K562 (cell line): ENCODE data around the gene ACTR3C. TPM values are rescaled to one million over a fixed set of nuclear protein-coding genes. Genes with fewer than 3 reads are reported as not detected.

Experiments used
- CHAMP1 ChIP-seq: fragments of 450-650 bp; IDR thresholded peaks from 2 replicates; pipeline ENCODE4 v1.6.1; 2016; ENCODE audit warnings: mild to moderate bottlenecking
- CHD4 ChIP-seq: fragments of 200-600 bp; sonication (generic); IDR thresholded peaks from 3 replicates; pipeline ENCODE4 v1.6.1; 2012; ENCODE audit warnings: low read depth, mild to moderate bottlenecking, mixed read lengths, low read length, inconsistent platforms; ENCODE audit not compliant: insufficient read depth, insufficient replicate concordance, poor library complexity, severe bottlenecking
- CREBBP ChIP-seq: IDR thresholded peaks from one replicate; pipeline ENCODE4 v1.6.1; 2012; ENCODE audit warnings: low read depth, mild to moderate bottlenecking, control low read depth, inconsistent platforms, low read length
- ERF ChIP-seq: fragments of 450-650 bp; formaldehyde crosslinking; IDR thresholded peaks from 2 replicates; pipeline ENCODE4 v1.4.0; 2020; ENCODE audit warnings: mild to moderate bottlenecking, mixed read lengths
- FOXK2 ChIP-seq, 2 experiments: fragments of 450-650 bp; IDR thresholded peaks in 1 of 2; conservative IDR thresholded peaks in 1 of 2; 2 replicates each; pipeline ENCODE4 v1.6.1; 2016; ENCODE audit warnings: low read depth in 2 of 2, mild to moderate bottlenecking in 1 of 2
- HDAC2 ChIP-seq: fragments of 450-650 bp; IDR thresholded peaks from 2 replicates; pipeline ENCODE4 v1.6.1; 2016; ENCODE audit warnings: mild to moderate bottlenecking
- HLTF ChIP-seq: fragments of 450-650 bp; IDR thresholded peaks from 2 replicates; pipeline ENCODE4 v1.6.1; 2016
- IRF2 ChIP-seq: sonication (generic); formaldehyde crosslinking; IDR thresholded peaks from 2 replicates; pipeline ENCODE4 v1.8.1; 2022; ENCODE audit warnings: mild to moderate bottlenecking, missing genetic modification reagents
- PBX2 ChIP-seq, 2 experiments: IDR thresholded peaks in 1 of 2; conservative IDR thresholded peaks in 1 of 2; 2 replicates each; pipeline ENCODE4 v1.6.1; 2016; ENCODE audit warnings: low read depth in 2 of 2, mild to moderate bottlenecking in 1 of 2, missing compliant biosample characterization in 1 of 2, missing genetic modification characterization in 1 of 2, moderate library complexity in 1 of 2
- PREB ChIP-seq: sonication (generic); formaldehyde crosslinking; IDR thresholded peaks from 2 replicates; pipeline ENCODE4 v1.8.1; 2023; ENCODE audit warnings: mild to moderate bottlenecking, missing genetic modification reagents
- PTRF ChIP-seq: fragments of 450-650 bp; IDR thresholded peaks from 2 replicates; pipeline ENCODE4 v1.6.1; 2016; ENCODE audit warnings: mild to moderate bottlenecking, missing genetic modification characterization, missing compliant biosample characterization
- RB1 ChIP-seq: fragments of 450-650 bp; IDR thresholded peaks from 2 replicates; pipeline ENCODE4 v1.6.1; 2017; ENCODE audit warnings: low read depth, mild to moderate bottlenecking
- TAF1 ChIP-seq: IDR thresholded peaks from 2 replicates; pipeline ENCODE4 v1.6.1; 2011; ENCODE audit warnings: mild to moderate bottlenecking, low read length, moderate library complexity; ENCODE audit not compliant: insufficient read depth, control insufficient read depth, severe bottlenecking; ENCODE audit errors: extremely low read depth
- ZBTB26 ChIP-seq: fragments of 450-650 bp; formaldehyde crosslinking; IDR thresholded peaks from 2 replicates; pipeline ENCODE4 v1.4.0; 2022; ENCODE audit warnings: missing genetic modification characterization
- ZMIZ1 ChIP-seq, 2 experiments: fragments of 150-350 bp in 1 of 2; IDR thresholded peaks; 2 replicates each; pipeline ENCODE4 v1.6.1; 2012 to 2016; ENCODE audit warnings: low read depth in 2 of 2, low read length in 2 of 2, mild to moderate bottlenecking in 1 of 2, moderate library complexity in 1 of 2
- polyA plus RNA-seq, 8 experiments: library from polyadenylated mRNA; depleted of rRNA in 4 of 8; stranded (reverse) in 5 of 8; unstranded in 3 of 8; fragments of >200 nt; fragmentation: Nextera tagmentation in 2 of 8; fragmentation: Illumina TruSeq in 1 of 8; extraction: Ambion mirVana in 2 of 8; extraction: Trizol in 1 of 8; gene quantifications; 2 replicates each; pipeline versions ENCODE4 v1.2.1 to v1.2.3, GENCODE V29; 2011 to 2014; ENCODE audit warnings: inconsistent platforms in 1 of 8, missing spikeins in 1 of 8
- total RNA-seq, 7 experiments: library from RNA; depleted of rRNA in 6 of 7; stranded (reverse); fragments of >200 nt in 6 of 7; fragmentation: Illumina TruSeq in 2 of 7; extraction: Trizol in 2 of 7; gene quantifications; 2 replicates each; pipeline versions ENCODE4 v1.2.1 to v1.2.3, GENCODE V29; 2011 to 2021; ENCODE audit warnings: low replicate concordance in 1 of 7

The ACTR3C gene
- total and polyA plus RNA-seq, 9 of the 15 experiments (the other 6 are each of a cell fraction or from before 2014, with no cell fraction given), result 9.0 to 35.4 (median 13.3) TPM

GRCh38 chr7:150356265-150356897, 33.0 kb upstream of the ACTR3C start (continued):
- TF ChIP-seq CHAMP1, result peak; percentile 47; the same call in 1 of the 2 replicates
- TF ChIP-seq FOXK2 (conservative IDR thresholded peaks at IDR 0.05 in 1 of 2, IDR thresholded peaks at IDR 0.05 in 1 of 2; ENCODE audit: low read depth in 2 of 2), result peak; percentile 65 to 71; a peak in 2 of 4 replicates
- peak; percentile 56 for TF ChIP-seq CHD4
- TF ChIP-seq HDAC2, result peak; percentile 54; the same call in 1 of the 2 replicates
- no peak for TF ChIP-seq PBX2 (CRISPR knock-in tag; IDR thresholded peaks at IDR 0.05; ENCODE audit: low read depth)
- TF ChIP-seq PBX2 (tag; conservative IDR thresholded peaks at IDR 0.05; ENCODE audit: low read depth), result 0 out of 2 replicates have a peak, but pooled peaks have one; percentile 11
- no peak for TF ChIP-seq ERF (CRISPR knock-in tag)
- TF ChIP-seq HLTF, result 0 out of 2 replicates have a peak, but pooled peaks have one; percentile 16
- TF ChIP-seq CREBBP, result no peak
- no peak for TF ChIP-seq PTRF (tag)
- no peak for TF ChIP-seq ZMIZ1 (IDR thresholded peaks at IDR 0.05; ENCODE audit: low read depth in 2 of 2, low read length in 2 of 2)
- TF ChIP-seq PREB (CRISPR knock-in tag), result peak; percentile 29; the same call in 1 of the 2 replicates
- 0 out of 2 replicates have a peak, but pooled peaks have one; percentile 6 for TF ChIP-seq RB1
- TF ChIP-seq IRF2, result no peak
- TF ChIP-seq ZBTB26, result no peak
- TF ChIP-seq TAF1, result no peak
